Neural progenitor cell (in vitro differentiated cells): ENCODE data around the gene STEAP3.

Experiments used
- CTCF ChIP-seq: fragments of 200-600 bp; sonication (generic); IDR thresholded peaks from 2 replicates; pipeline ENCODE4 v1.5.1; 2017; ENCODE audit warnings: antibody characterized with exemption, mild to moderate bottlenecking
- EZH2 ChIP-seq: fragments of 200-600 bp; sonication (generic); IDR thresholded peaks from 2 replicates; pipeline ENCODE4 v1.6.1; 2017; ENCODE audit warnings: antibody characterized with exemption, mild to moderate bottlenecking, moderate library complexity
- EZH2phosphoT487 ChIP-seq: fragments of 200-600 bp; sonication (generic); IDR thresholded peaks from 2 replicates; pipeline ENCODE4 v1.6.1; 2017; ENCODE audit warnings: antibody characterized with exemption

- TF ChIP-seq CTCF (no peak), EZH2 (no peak), EZH2phosphoT487 (no peak)
Measured at GRCh38 chr2:119233326-119234020, 9.8 kb downstream of the STEAP3 start.
